GM12878 (cell line): ENCODE measurements around the gene TRIM47. TPM values are rescaled to one million over a fixed set of nuclear protein-coding genes. Genes with fewer than 3 reads are reported as not detected.

Experiments
- ATAC-seq: fragments of 200-7000 bp; cut with Tn5 transposase; 3 replicates; pipeline ENCODE4 v1.9.1; 2020; ENCODE audit warnings: mild to moderate bottlenecking, moderate library complexity
- BruUV-seq: library from RNA; stranded (reverse); fragments of 400-500 nt; replicated peaks from 2 replicates; lab custom pipeline; 2021; lab: Mats Ljungman, UMichigan
- CTCF ChIA-PET: fragments of 300-600 bp; sonication (Branson Sonifier 250); formaldehyde crosslinking; extraction: SDS; loops from one replicate; lab custom pipeline; 2021; ENCODE audit warnings: inconsistent platforms; lab: Yijun Ruan, JAX
- POLR2A ChIA-PET: fragments of 350-600 bp; formaldehyde crosslinking; extraction: SDS; loops from one replicate; lab custom pipeline; 2021; ENCODE audit warnings: inconsistent platforms; lab: Charles Lee
- RAD21 ChIA-PET: fragments of 300-600 bp; sonication (Branson Sonifier 250); formaldehyde crosslinking; loops from one replicate; lab custom pipeline; 2023; ENCODE audit warnings: antibody characterized with exemption; ENCODE audit not compliant: unreplicated experiment; lab: Charles Lee
- SMC1A ChIA-PET: fragments of 300-600 bp; sonication (Branson Sonifier 250); formaldehyde crosslinking; loops from one replicate; lab custom pipeline; 2023; ENCODE audit not compliant: unreplicated experiment, uncharacterized antibody; lab: Charles Lee
- DNase-seq: peaks from one replicate; pipeline ENCODE4 v3.0.0-alpha.2; 2011; ENCODE audit warnings: low read depth, low spot score
- FAIRE-seq: peaks from 3 replicates; lab custom pipeline; 2011; peaks lifted over from hg19 to GRCh38; lab: Jason Lieb, UNC
- H2AFZ ChIP-seq: 2 replicates; pipeline ENCODE4 v1.6.0; 2011; ENCODE audit warnings: low read depth, low read length, control low read depth; ENCODE audit not compliant: control insufficient read depth
- H3K27ac ChIP-seq: 2 replicates; pipeline ENCODE4 v1.5.1; 2011; ENCODE audit warnings: control low read depth; ENCODE audit not compliant: control insufficient read depth, insufficient read depth
- H3K27me3 ChIP-seq, 2 experiments: replicated peaks in 1 of 2; 2 replicates each; pipeline versions ENCODE4 v1.6.0 to v1.6.1; 2011; ENCODE audit warnings: low read length in 1 of 2; ENCODE audit not compliant: control insufficient read depth in 2 of 2, insufficient read depth in 2 of 2
- H3K36me3 ChIP-seq, 2 experiments: 2 replicates each; pipeline ENCODE4 v1.5.1; 2011; ENCODE audit warnings: low read length in 1 of 2; ENCODE audit not compliant: control insufficient read depth in 2 of 2, insufficient read depth in 2 of 2
- H3K4me1 ChIP-seq: 2 replicates; pipeline ENCODE4 v1.6.1; 2011; ENCODE audit warnings: mild to moderate bottlenecking, low read length, moderate library complexity, mixed read lengths; ENCODE audit not compliant: control insufficient read depth, insufficient read depth
- H3K4me2 ChIP-seq: 2 replicates; pipeline ENCODE4 v1.6.0; 2011; ENCODE audit warnings: control low read depth; ENCODE audit not compliant: control insufficient read depth, insufficient read depth
- H3K4me3 ChIP-seq: fragments of 200-600 bp; sonication (generic); 2 replicates; pipeline ENCODE4 v1.5.1; 2016
- H3K79me2 ChIP-seq: 2 replicates; pipeline ENCODE4 v1.6.0; 2011; ENCODE audit warnings: low read length; ENCODE audit not compliant: control insufficient read depth, insufficient read depth
- H3K9ac ChIP-seq: 2 replicates; pipeline ENCODE4 v1.8.0; 2011; ENCODE audit warnings: low read length, control low read depth, mixed read lengths; ENCODE audit not compliant: control insufficient read depth, insufficient read depth
- H3K9me3 ChIP-seq: replicated peaks from 3 replicates; pipeline ENCODE4 v1.5.1; 2011; ENCODE audit warnings: mild to moderate bottlenecking, low read length; ENCODE audit not compliant: control insufficient read depth, insufficient read depth
- H4K20me1 ChIP-seq: 2 replicates; pipeline ENCODE4 v1.6.0; 2011; ENCODE audit not compliant: control insufficient read depth, insufficient read depth
- BHLHE40 ChIP-seq, 2 experiments: fragments of 450-650 bp in 1 of 2; IDR thresholded peaks; 2 replicates each; pipeline ENCODE4 v1.6.1; 2011 to 2017; ENCODE audit warnings: low read depth in 2 of 2, borderline replicate concordance in 1 of 2, improper control_type of control experiment in 1 of 2, low read length in 1 of 2, mild to moderate bottlenecking in 1 of 2
- DPF2 ChIP-seq: fragments of 450-650 bp; IDR thresholded peaks from 2 replicates; pipeline ENCODE4 v1.6.1; 2017; ENCODE audit warnings: mild to moderate bottlenecking
- EP300 ChIP-seq, 2 experiments: fragments of 150-350 bp in 1 of 2; IDR thresholded peaks; 2 replicates each; pipeline ENCODE4 v1.6.1; 2011 to 2012; ENCODE audit warnings: low read depth in 2 of 2, low read length in 2 of 2, borderline replicate concordance in 1 of 2, improper control_type of control experiment in 1 of 2, inconsistent platforms in 1 of 2; ENCODE audit not compliant: control insufficient read depth in 1 of 2
- GABPA ChIP-seq: IDR thresholded peaks from 2 replicates; pipeline ENCODE4 v1.6.1; 2014; ENCODE audit warnings: antibody characterized with exemption, low read depth, mild to moderate bottlenecking, inconsistent platforms
- GATAD2B ChIP-seq: fragments of 450-650 bp; conservative IDR thresholded peaks from 2 replicates; pipeline ENCODE4 v1.6.1; 2017; ENCODE audit warnings: low read depth, mild to moderate bottlenecking, moderate library complexity
- KLF5 ChIP-seq: fragments of 450-650 bp; IDR thresholded peaks from 2 replicates; pipeline ENCODE4 v1.6.1; 2014; ENCODE audit warnings: mild to moderate bottlenecking; ENCODE audit not compliant: partially characterized antibody
- NR2C1 ChIP-seq: fragments of 450-650 bp; IDR thresholded peaks from 2 replicates; pipeline ENCODE4 v1.6.1; 2017; ENCODE audit warnings: antibody characterized with exemption, mild to moderate bottlenecking, moderate library complexity
- PAX5 ChIP-seq: IDR thresholded peaks from 2 replicates; pipeline ENCODE4 v1.6.1; 2011; ENCODE audit warnings: low read depth, low read length, borderline replicate concordance
- POLR2A ChIP-seq: IDR thresholded peaks from 2 replicates; pipeline ENCODE4 v1.6.1; 2011; ENCODE audit warnings: low read depth, mild to moderate bottlenecking, low read length
- SPI1 ChIP-seq: IDR thresholded peaks from 2 replicates; pipeline ENCODE4 v1.6.1; 2011; ENCODE audit warnings: low read depth, mild to moderate bottlenecking, low read length, moderate library complexity, borderline replicate concordance; ENCODE audit not compliant: insufficient read depth
- TAF1 ChIP-seq: IDR thresholded peaks from 2 replicates; pipeline ENCODE4 v1.6.1; 2011; ENCODE audit warnings: mild to moderate bottlenecking, low read depth, low read length, borderline replicate concordance
- WGBS: methylation state at CpG from one replicate; pipeline ENCODE4 v1.1.6; 2016; ENCODE audit warnings: low lambda C conversion rate; ENCODE audit not compliant: insufficient replicate concordance, insufficient coverage; ENCODE audit errors: missing lambda C conversion rate; 5-methylcytosine and 5-hydroxymethylcytosine counted together
- in situ Hi-C: fragments of 300-500 bp; cut with MboI; formaldehyde crosslinking; loops from 9 replicates; pipeline ENCODE4 v1.14.3; 2018; ENCODE audit warnings: mixed read lengths
- intact Hi-C: fragments of 100-400 bp; cut with micrococcal nuclease; formaldehyde crosslinking; loops from one replicate; pipeline ENCODE4 v1.14.2; 2022; ENCODE audit not compliant: unreplicated experiment
- polyA plus RNA-seq, 11 experiments: library from polyadenylated mRNA; depleted of rRNA in 4 of 11; unstranded in 6 of 11; stranded (reverse) in 5 of 11; fragments of >200 nt; fragmentation: Nextera tagmentation in 4 of 11; fragmentation: Illumina TruSeq in 1 of 11; extraction: Ambion mirVana in 4 of 11; extraction: Trizol in 1 of 11; gene quantifications; 1 replicate in 1 of 11; 2 replicates in 10 of 11; pipeline versions ENCODE4 v1.2.1 to v1.2.3, GENCODE V29; 2011 to 2016; ENCODE audit warnings: inconsistent platforms in 2 of 11, missing spikeins in 2 of 11, low read depth in 1 of 11
- total RNA-seq, 4 experiments: library from RNA; depleted of rRNA in 3 of 4; stranded (reverse); fragments of >200 nt in 3 of 4; fragmentation: Illumina TruSeq in 1 of 4; extraction: Trizol in 1 of 4; gene quantifications; 2 replicates each; pipeline versions ENCODE4 v1.2.1 to v1.2.3, GENCODE V29; 2013 to 2021
- TF ChIP-seq, protein P1 (sequence below): IDR thresholded peaks from 2 replicates; pipeline ENCODE4 v1.6.1; 2012; ENCODE audit warnings: improper control_type of control experiment, low read depth, low read length; ENCODE audit not compliant: insufficient replicate concordance

TRIM47 gene
- total and polyA plus RNA-seq, 10 of the 15 experiments (the other 5 are each of a cell fraction or from before 2014, with no cell fraction given): 0.35 to 9.7 (median 5.3) TPM

DNA sequence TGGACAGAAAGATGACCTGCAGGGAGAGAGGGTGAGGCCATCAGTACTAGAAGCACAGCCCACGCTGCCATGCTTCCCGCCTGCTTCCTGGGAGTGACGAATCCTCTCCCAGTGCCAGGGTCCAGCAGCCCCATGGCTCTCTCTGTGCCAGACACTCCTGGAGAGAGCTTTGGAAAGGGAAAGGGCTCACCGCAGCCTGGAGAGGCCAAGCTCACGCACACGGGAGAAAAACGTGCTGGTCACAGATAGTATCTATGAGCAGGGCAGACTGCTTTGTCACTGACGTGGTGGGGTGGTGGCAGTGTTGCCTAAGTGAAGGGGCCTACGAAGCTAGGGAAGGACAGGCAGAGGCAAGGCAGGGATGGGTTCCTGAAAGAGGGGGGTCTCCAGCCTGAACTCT lies 28.7 kb downstream of the TRIM47 start:
- SMC1A ChIA-PET: interaction anchor here (0.9 kb wide), 1 partner anchor 41 kb away, joined by 3 read pairs; no protein-coding TSS in a partner anchor
- ATAC-seq: no peak
- Histone ChIP-seq H3K9me3 (no peaks in the 10 kb centered on the region), H3K4me2 (no peak overlapping the region), H3K79me2 (peaks cover 12% of the 10 kb centered on the region), H3K27me3 (no peaks in the 10 kb centered on the region), H3K9ac (no peak overlapping the region), H3K36me3 (peaks cover 3 to 9% of the 10 kb centered on the region in 2 experiments), H2AFZ (no peak overlapping the region), H4K20me1 (no peaks in the 10 kb centered on the region), H3K4me1 (peaks cover 20% of the 10 kb centered on the region), H3K4me3 (no peak overlapping the region), H3K27ac (no peak overlapping the region)
- in situ Hi-C loops (no loop called here), intact Hi-C loops (no loop called here)
- WGBS: 83% methylated on average over 9 of the region's 9 CpGs
- no peak for FAIRE-seq
- no TSS peak for BruUV-seq
- TF ChIP-seq KLF5 (no peak), POLR2A (0 out of 2 replicates have a peak, but pooled peaks have one; percentile 28)
- CTCF ChIA-PET: interaction anchor here (0.5 to 8.7 kb wide), 13 partner anchors 9 to 97 kb away, joined by 3 to 117 read pairs (median 4); partner anchors contain the start of genes TRIM47, TRIM65 and WBP2
- RAD21 ChIA-PET: interaction anchor here (1.0 to 1.6 kb wide), 3 partner anchors 20 to 96 kb away, joined by 3 read pairs; no protein-coding TSS in a partner anchor
- DNase-seq: no peak
- POLR2A ChIA-PET: interaction anchor here (0.6 to 1.0 kb wide), 2 partner anchors 9 to 65 kb away, joined by 4 to 5 read pairs; partner anchors contain the start of gene UNK

DNA sequence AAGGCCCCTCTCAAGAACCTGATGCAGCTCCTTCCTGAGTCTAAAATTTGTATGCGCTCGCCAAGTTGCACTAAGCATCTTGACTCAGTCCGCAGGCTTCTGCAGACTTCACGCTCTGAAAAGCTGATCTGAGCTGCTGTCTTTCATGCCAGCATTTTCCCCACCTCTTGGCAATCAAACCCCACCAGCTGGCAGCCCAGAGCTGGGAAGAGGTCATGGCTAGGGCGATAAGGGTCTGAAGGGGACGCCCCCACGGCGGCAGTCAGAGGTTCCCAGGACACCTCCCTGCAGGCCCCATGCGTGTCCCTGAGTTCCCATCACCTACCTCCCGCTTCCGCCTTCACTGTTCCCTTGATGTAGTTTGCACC lies 29.1 kb downstream of the TRIM47 start:
- ChIA-PET SMC1A (interaction anchor here (0.9 to 1.5 kb wide), 2 partner anchors 41 to 85 kb away, joined by 3 read pairs; no protein-coding TSS in a partner anchor), RAD21 (interaction anchor here (1.0 kb wide), 1 partner anchor 19 kb away, joined by 3 read pairs; no protein-coding TSS in a partner anchor)
- in situ Hi-C loops: no loop called here
- TF ChIP-seq, protein P1, sequence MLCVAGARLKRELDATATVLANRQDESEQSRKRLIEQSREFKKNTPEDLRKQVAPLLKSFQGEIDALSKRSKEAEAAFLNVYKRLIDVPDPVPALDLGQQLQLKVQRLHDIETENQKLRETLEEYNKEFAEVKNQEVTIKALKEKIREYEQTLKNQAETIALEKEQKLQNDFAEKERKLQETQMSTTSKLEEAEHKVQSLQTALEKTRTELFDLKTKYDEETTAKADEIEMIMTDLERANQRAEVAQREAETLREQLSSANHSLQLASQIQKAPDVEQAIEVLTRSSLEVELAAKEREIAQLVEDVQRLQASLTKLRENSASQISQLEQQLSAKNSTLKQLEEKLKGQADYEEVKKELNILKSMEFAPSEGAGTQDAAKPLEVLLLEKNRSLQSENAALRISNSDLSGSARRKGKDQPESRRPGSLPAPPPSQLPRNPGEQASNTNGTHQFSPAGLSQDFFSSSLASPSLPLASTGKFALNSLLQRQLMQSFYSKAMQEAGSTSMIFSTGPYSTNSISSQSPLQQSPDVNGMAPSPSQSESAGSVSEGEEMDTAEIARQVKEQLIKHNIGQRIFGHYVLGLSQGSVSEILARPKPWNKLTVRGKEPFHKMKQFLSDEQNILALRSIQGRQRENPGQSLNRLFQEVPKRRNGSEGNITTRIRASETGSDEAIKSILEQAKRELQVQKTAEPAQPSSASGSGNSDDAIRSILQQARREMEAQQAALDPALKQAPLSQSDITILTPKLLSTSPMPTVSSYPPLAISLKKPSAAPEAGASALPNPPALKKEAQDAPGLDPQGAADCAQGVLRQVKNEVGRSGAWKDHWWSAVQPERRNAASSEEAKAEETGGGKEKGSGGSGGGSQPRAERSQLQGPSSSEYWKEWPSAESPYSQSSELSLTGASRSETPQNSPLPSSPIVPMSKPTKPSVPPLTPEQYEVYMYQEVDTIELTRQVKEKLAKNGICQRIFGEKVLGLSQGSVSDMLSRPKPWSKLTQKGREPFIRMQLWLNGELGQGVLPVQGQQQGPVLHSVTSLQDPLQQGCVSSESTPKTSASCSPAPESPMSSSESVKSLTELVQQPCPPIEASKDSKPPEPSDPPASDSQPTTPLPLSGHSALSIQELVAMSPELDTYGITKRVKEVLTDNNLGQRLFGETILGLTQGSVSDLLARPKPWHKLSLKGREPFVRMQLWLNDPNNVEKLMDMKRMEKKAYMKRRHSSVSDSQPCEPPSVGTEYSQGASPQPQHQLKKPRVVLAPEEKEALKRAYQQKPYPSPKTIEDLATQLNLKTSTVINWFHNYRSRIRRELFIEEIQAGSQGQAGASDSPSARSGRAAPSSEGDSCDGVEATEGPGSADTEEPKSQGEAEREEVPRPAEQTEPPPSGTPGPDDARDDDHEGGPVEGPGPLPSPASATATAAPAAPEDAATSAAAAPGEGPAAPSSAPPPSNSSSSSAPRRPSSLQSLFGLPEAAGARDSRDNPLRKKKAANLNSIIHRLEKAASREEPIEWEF: no peak
- no peak for TF ChIP-seq BHLHE40 (IDR thresholded peaks at IDR 0.05; ENCODE audit: borderline replicate concordance in 1 of 2, low read depth in 2 of 2, low read length in 1 of 2)
- no peak for TF ChIP-seq NR2C1
- no peak for TF ChIP-seq TAF1
- TF ChIP-seq EP300 (IDR thresholded peaks at IDR 0.05; ENCODE audit: borderline replicate concordance in 1 of 2, control insufficient read depth in 1 of 2, low read depth in 2 of 2, low read length in 2 of 2): no peak
- TF ChIP-seq GATAD2B: no peak
- no peak for TF ChIP-seq GABPA
- no peak for TF ChIP-seq PAX5
- TF ChIP-seq SPI1: no peak
- TF ChIP-seq DPF2: no peak

More for the DNA sequence above, 29.1 kb downstream of the TRIM47 start:
- H3K4me1 ChIP-seq: peaks cover 18% of the 10 kb centered on the region
- no peak overlapping the region for H3K4me2 ChIP-seq
- no peak overlapping the region for H3K27ac ChIP-seq
- no TSS peak for BruUV-seq
- intact Hi-C loops: no loop called here
- WGBS: 91% methylated on average over 11 of the region's 11 CpGs
- FAIRE-seq (no peak), ATAC-seq (no peak), DNase-seq (no peak)
- H3K9ac ChIP-seq: no peak overlapping the region
- POLR2A ChIA-PET: interaction anchor here (1.4 kb wide), 1 partner anchor 73 kb away, joined by 3 read pairs; no protein-coding TSS in a partner anchor
- H3K79me2 ChIP-seq: peaks cover 9% of the 10 kb centered on the region
- no peak overlapping the region for H2AFZ ChIP-seq
- no peaks in the 10 kb centered on the region for H3K27me3 ChIP-seq
- H3K4me3 ChIP-seq: no peak overlapping the region
- no peaks in the 10 kb centered on the region for H3K9me3 ChIP-seq
- CTCF ChIA-PET: interaction anchor here (0.5 to 8.7 kb wide), 12 partner anchors 9 to 96 kb away, joined by 3 to 117 read pairs (median 4); partner anchors contain the start of genes TRIM47, TRIM65 and WBP2
- peaks cover 3 to 9% of the 10 kb centered on the region in 2 experiments for H3K36me3 ChIP-seq
- H4K20me1 ChIP-seq: no peaks in the 10 kb centered on the region
